ENCODE data around the gene SMTNL1. TPM values are rescaled to one million over a fixed set of nuclear protein-coding genes. Genes with fewer than 3 reads are reported as not detected.

The SMTNL1 gene
- total RNA-seq, 4 donors from 2014 or later, result not detected

DNA sequence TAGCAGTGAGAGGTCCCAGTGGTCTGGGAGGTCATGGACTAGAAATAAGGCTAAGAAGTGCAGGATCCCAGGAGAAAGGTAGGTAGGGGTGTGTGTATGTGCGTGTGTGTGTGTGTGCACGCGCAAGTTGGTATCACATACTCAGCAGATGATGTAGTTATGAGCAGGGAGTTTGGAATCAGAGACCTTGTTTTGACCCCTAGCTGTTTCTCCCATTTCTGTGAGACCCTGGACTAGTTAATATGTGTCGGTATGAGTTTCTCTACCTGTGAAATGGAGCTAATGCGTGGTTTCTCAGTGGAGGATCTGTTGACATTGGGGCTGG lies 61.4 kb downstream of the SMTNL1 start:
- no peak for DNase-seq
- H3K9me3 ChIP-seq, result no peaks in the 10 kb centered on the region
- peaks cover 9% of the 10 kb centered on the region for H3K27me3 ChIP-seq
- TF ChIP-seq POLR2A (IDR thresholded peaks at IDR 0.05) (no peak), POLR2AphosphoS5 (IDR thresholded peaks at IDR 0.05) (no peak), EP300 (IDR thresholded peaks at IDR 0.05; ENCODE audit: low read depth) (no peak)
- TF ChIP-seq, protein P1, sequence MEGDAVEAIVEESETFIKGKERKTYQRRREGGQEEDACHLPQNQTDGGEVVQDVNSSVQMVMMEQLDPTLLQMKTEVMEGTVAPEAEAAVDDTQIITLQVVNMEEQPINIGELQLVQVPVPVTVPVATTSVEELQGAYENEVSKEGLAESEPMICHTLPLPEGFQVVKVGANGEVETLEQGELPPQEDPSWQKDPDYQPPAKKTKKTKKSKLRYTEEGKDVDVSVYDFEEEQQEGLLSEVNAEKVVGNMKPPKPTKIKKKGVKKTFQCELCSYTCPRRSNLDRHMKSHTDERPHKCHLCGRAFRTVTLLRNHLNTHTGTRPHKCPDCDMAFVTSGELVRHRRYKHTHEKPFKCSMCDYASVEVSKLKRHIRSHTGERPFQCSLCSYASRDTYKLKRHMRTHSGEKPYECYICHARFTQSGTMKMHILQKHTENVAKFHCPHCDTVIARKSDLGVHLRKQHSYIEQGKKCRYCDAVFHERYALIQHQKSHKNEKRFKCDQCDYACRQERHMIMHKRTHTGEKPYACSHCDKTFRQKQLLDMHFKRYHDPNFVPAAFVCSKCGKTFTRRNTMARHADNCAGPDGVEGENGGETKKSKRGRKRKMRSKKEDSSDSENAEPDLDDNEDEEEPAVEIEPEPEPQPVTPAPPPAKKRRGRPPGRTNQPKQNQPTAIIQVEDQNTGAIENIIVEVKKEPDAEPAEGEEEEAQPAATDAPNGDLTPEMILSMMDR (IDR thresholded peaks at IDR 0.05), result no peak
- H3K4me3 ChIP-seq, result peak overlapping the region; percentile 30 to 55 (median 36)
- in situ Hi-C loops (cut with MboI; ENCODE audit: low pct_ligation_motif_present in 1 of 4, low pct_unique_long_range_greater_than_20kb in 1 of 4, low sequenced_read_pairs in 3 of 4) (no loop called here), intact Hi-C loops (cut with DNase I; ENCODE audit: low total_unique reads) (no loop called here)
- no peaks in the 10 kb centered on the region for H3K36me3 ChIP-seq
- peaks cover 0 to 16% (median 0%) of the 10 kb centered on the region in 4 donors for H3K4me1 ChIP-seq
- 70 to 73% methylated on average over 5 of the region's 5 CpGs for WGBS, 2 donors (ENCODE audit: low coverage in 1 of 2)
- peak overlapping the region; percentile 77 to 91 (median 86) for H3K27ac ChIP-seq

DNA sequence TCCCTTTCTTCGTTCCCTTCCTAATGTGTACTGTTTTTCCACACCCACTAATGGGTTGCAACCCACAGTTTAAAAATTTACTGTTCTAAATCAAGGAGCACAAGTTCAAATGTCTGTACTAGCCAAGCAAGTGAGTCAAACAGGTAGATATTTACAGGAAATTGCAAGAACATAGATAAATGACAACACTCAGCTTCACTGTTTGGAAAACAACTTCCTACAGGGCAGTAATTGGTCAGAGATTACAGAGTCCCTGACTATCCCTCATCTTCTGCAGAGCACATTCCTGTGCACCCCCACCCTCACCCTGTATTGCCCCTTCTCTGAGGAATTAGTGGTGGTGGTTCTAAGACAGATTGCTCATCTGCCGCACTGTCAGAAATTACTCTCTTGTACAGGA lies 62.0 kb downstream of the SMTNL1 start:
- Histone ChIP-seq H3K27ac (peak overlapping the region; percentile 77 to 91 (median 86)), H3K36me3 (no peaks in the 10 kb centered on the region), H3K27me3 (peaks cover 9% of the 10 kb centered on the region), H3K4me1 (peaks cover 0 to 16% (median 0%) of the 10 kb centered on the region in 4 donors), H3K4me3 (no peak overlapping the region), H3K9me3 (no peaks in the 10 kb centered on the region)
- in situ Hi-C loops (cut with MboI; ENCODE audit: low pct_ligation_motif_present in 1 of 4, low pct_unique_long_range_greater_than_20kb in 1 of 4, low sequenced_read_pairs in 3 of 4) (no loop called here), intact Hi-C loops (cut with DNase I; ENCODE audit: low total_unique reads) (no loop called here)
- WGBS, 2 donors (ENCODE audit: low coverage in 1 of 2), result 72% methylated on average over 2 of the region's 2 CpGs; no CpG with 5 or more reads in 1 of the 2 donors
- no peak for DNase-seq
- TF ChIP-seq POLR2A (IDR thresholded peaks at IDR 0.05) (no peak), POLR2AphosphoS5 (IDR thresholded peaks at IDR 0.05) (no peak), EP300 (IDR thresholded peaks at IDR 0.05; ENCODE audit: low read depth) (no peak)
- TF ChIP-seq, protein P1 (IDR thresholded peaks at IDR 0.05), result no peak

Small RNA genes within 50 kb of the gene (small RNA-seq; reads per million reads assigned to genes)
- 0 reads per million in 4 donors for gene RN7SL605P

Other genes starting within 250 kb of the SMTNL1 start
- 100 to 1,000 TPM in 3 of 4 donors, 10 to 100 TPM in 1; 74.3 to 122 (median 119) TPM for gene TNKS1BP1, start 212.6 kb upstream of the SMTNL1 start, total RNA-seq
- 10 to 100 TPM; 32.0 to 59.4 (median 45.5) TPM for gene SSRP1, start 201.7 kb upstream of the SMTNL1 start, total RNA-seq
- not detected for gene P2RX3, start 199.2 kb upstream of the SMTNL1 start, total RNA-seq
- gene PRG3, start 156.4 kb upstream of the SMTNL1 start, total RNA-seq, result not detected
- not detected for gene PRG2, start 146.9 kb upstream of the SMTNL1 start, total RNA-seq
- gene SLC43A3, start 110.5 kb upstream of the SMTNL1 start, total RNA-seq, result 10 to 100 TPM in 3 of 4 donors, 1 to 10 TPM in 1; 6.0 to 35.9 (median 19.4) TPM
- gene RTN4RL2, start 77.1 kb upstream of the SMTNL1 start, total RNA-seq, result under 1 TPM in 1 of 4 donors, not detected in 3; 0.48 TPM
- 10 to 100 TPM in 3 of 4 donors, 1 to 10 TPM in 1; 7.5 to 30.4 (median 15.2) TPM for gene SLC43A1, start 21.9 kb upstream of the SMTNL1 start, total RNA-seq
- gene TIMM10, start 6.8 kb upstream of the SMTNL1 start, total RNA-seq, result 10 to 100 TPM in 2 of 4 donors, 1 to 10 TPM in 1, not detected in 1; 1.6 to 36.8 (median 34.0) TPM
- gene UBE2L6, start 30.1 kb downstream of the SMTNL1 start, total RNA-seq, result 10 to 100 TPM; 15.3 to 24.3 (median 20.6) TPM
- gene SERPING1, start 60.1 kb downstream of the SMTNL1 start, total RNA-seq, result 100 to 1,000 TPM in 2 of 4 donors, 10 to 100 TPM in 2; 65.7 to 143 (median 102) TPM
- gene YPEL4, start 112.3 kb downstream of the SMTNL1 start, total RNA-seq, result under 1 TPM in 2 of 4 donors, not detected in 2; 0.68 to 0.95 TPM
- 10 to 100 TPM in 2 of 4 donors, 1 to 10 TPM in 1, not detected in 1; 10.0 to 24.7 (median 11.6) TPM for gene CLP1, start 120.2 kb downstream of the SMTNL1 start, total RNA-seq
- gene ZDHHC5, start 130.5 kb downstream of the SMTNL1 start, total RNA-seq, result 10 to 100 TPM; 38.4 to 63.2 (median 57.6) TPM
- gene MED19, start 174.6 kb downstream of the SMTNL1 start, total RNA-seq, result 10 to 100 TPM in 2 of 4 donors, 1 to 10 TPM in 2; 6.2 to 22.1 (median 12.0) TPM
- gene TMX2, start 175.0 kb downstream of the SMTNL1 start, total RNA-seq, result 10 to 100 TPM; 12.3 to 86.7 (median 49.0) TPM
- gene SELENOH, start 203.9 kb downstream of the SMTNL1 start, total RNA-seq, result 100 to 1,000 TPM in 2 of 4 donors, 10 to 100 TPM in 2; 78.2 to 117 (median 102) TPM
- gene BTBD18, start 214.2 kb downstream of the SMTNL1 start, total RNA-seq, result not detected
- gene CTNND1, start 224.2 kb downstream of the SMTNL1 start, total RNA-seq, result 100 to 1,000 TPM; 165 to 415 (median 374) TPM